Lung (tissue), 12 donors: ENCODE data around the gene CXCL14. TPM values are rescaled to one million over a fixed set of nuclear protein-coding genes. Genes with fewer than 3 reads are reported as not detected.

Experiments used
- ATAC-seq: fragments of 200-7000 bp; cut with Tn5 transposase; one replicate; pipeline ENCODE4 v1.9.1; 2020; ENCODE audit warnings: moderate number of reproducible peaks; ENCODE audit not compliant: insufficient read depth, low FRiP score
- DNase-seq, 3 donors: peaks; one replicate each; pipeline ENCODE4 v3.0.0-alpha.2; 2013 to 2017
- H3K27ac ChIP-seq, 2 donors: one replicate each; pipeline ENCODE4 v1.5.1; 2013; ENCODE audit warnings: mild to moderate bottlenecking in 2 of 2, moderate library complexity in 2 of 2, control low read depth in 1 of 2, inconsistent platforms in 1 of 2, low read depth in 1 of 2, low read length in 1 of 2
- H3K27me3 ChIP-seq, 3 donors: one replicate each; pipeline ENCODE4 v1.5.1; 2013; ENCODE audit warnings: low read length in 2 of 3; ENCODE audit not compliant: control insufficient read depth in 3 of 3, insufficient read depth in 3 of 3
- H3K36me3 ChIP-seq, 4 donors: one replicate each; pipeline ENCODE4 v1.5.1; 2013; ENCODE audit warnings: low read length in 4 of 4, mild to moderate bottlenecking in 1 of 4, moderate library complexity in 1 of 4; ENCODE audit not compliant: control insufficient read depth in 4 of 4, insufficient read depth in 4 of 4
- H3K4me1 ChIP-seq, 5 donors: one replicate each; pipeline ENCODE4 v1.5.1; 2013; ENCODE audit warnings: low read length in 5 of 5, mild to moderate bottlenecking in 2 of 5, moderate library complexity in 1 of 5; ENCODE audit not compliant: control insufficient read depth in 5 of 5, insufficient read depth in 5 of 5
- H3K4me3 ChIP-seq: one replicate; pipeline ENCODE4 v1.5.1; 2013; ENCODE audit warnings: mild to moderate bottlenecking, control low read depth, moderate library complexity
- H3K9ac ChIP-seq, 2 donors: one replicate each; pipeline ENCODE4 v1.5.1; 2013; ENCODE audit warnings: low read length in 2 of 2, control low read depth in 1 of 2; ENCODE audit not compliant: insufficient read depth in 1 of 2
- H3K9me3 ChIP-seq, 4 donors: one replicate each; pipeline ENCODE4 v1.5.1; 2013; ENCODE audit warnings: low read length in 3 of 4, mild to moderate bottlenecking in 1 of 4, moderate library complexity in 1 of 4; ENCODE audit not compliant: control insufficient read depth in 4 of 4, insufficient read depth in 3 of 4
- CTCF ChIP-seq: IDR thresholded peaks from 2 replicates; pipeline ENCODE4 v1.5.1; 2012; ENCODE audit warnings: mild to moderate bottlenecking; ENCODE audit errors: control extremely low read depth, extremely low read depth
- WGBS, 2 donors: extraction: QIAGEN DNeasy Blood & Tissue Kit; methylation state at CpG; one replicate each; pipeline ENCODE4 v1.1.7; 2013; 5-methylcytosine and 5-hydroxymethylcytosine counted together
- polyA plus RNA-seq, 2 donors: library from polyadenylated mRNA; stranded (reverse); fragments of 200-250 nt; gene quantifications; one replicate each; pipeline ENCODE4 v1.2.1, GENCODE V29; 2013
- total RNA-seq, 2 donors: library from RNA; depleted of rRNA in 1 of 2; stranded (reverse); fragments of >200 nt in 1 of 2; gene quantifications; one replicate each; pipeline ENCODE4 v1.2.1, GENCODE V29; 2014 to 2021
- donor health status: control.
- donor health status: control.
- donor health status: Bipolar disorder and iron deficiency.
- donor health status: healthy.
- donor health status: DM: yes; HTN: yes; CAD: no.

CXCL14 gene
- total and polyA plus RNA-seq, 4 donors: 1.6 to 31.4 (median 2.4) TPM

GRCh38 chr5:135538261-135538660 is 40.5 kb downstream of the CXCL14 start:
- peaks cover 0 to 23% (median 4%) of the 10 kb centered on the region in 5 donors for H3K4me1 ChIP-seq
- H3K27ac ChIP-seq: no peak overlapping the region
- no peak for TF ChIP-seq CTCF
- no peaks in the 10 kb centered on the region for H3K36me3 ChIP-seq
- ATAC-seq: no peak
- 78 to 90% methylated on average over 5 of the region's 5 CpGs for WGBS, 2 donors
- H3K4me3 ChIP-seq: no peak overlapping the region
- H3K9ac ChIP-seq: no peak overlapping the region
- peaks cover 0 to 9% (median 3%) of the 10 kb centered on the region in 4 donors for H3K9me3 ChIP-seq
- DNase-seq: no peak
- H3K27me3 ChIP-seq: peaks cover 10 to 93% (median 90%) of the 10 kb centered on the region in 3 donors

GRCh38 chr5:135537745-135538144 is 41.0 kb downstream of the CXCL14 start:
- no peak overlapping the region for H3K4me3 ChIP-seq
- H3K36me3 ChIP-seq: no peaks in the 10 kb centered on the region
- TF ChIP-seq CTCF: no peak
- no peak for ATAC-seq
- H3K9ac ChIP-seq: no peak overlapping the region
- no peak overlapping the region for H3K27ac ChIP-seq
- no peak for DNase-seq
- 85 to 93% methylated on average over 2 of the region's 2 CpGs for WGBS, 2 donors
- peaks cover 0 to 9% (median 3%) of the 10 kb centered on the region in 4 donors for H3K9me3 ChIP-seq
- peaks cover 0 to 25% (median 4%) of the 10 kb centered on the region in 5 donors for H3K4me1 ChIP-seq
- H3K27me3 ChIP-seq: peaks cover 10 to 93% (median 89%) of the 10 kb centered on the region in 3 donors

GRCh38 chr5:135537271-135537670 is 41.5 kb downstream of the CXCL14 start:
- DNase-seq (no peak), ATAC-seq (no peak)
- peaks cover 0 to 9% (median 3%) of the 10 kb centered on the region in 4 donors for H3K9me3 ChIP-seq
- no peaks in the 10 kb centered on the region for H3K36me3 ChIP-seq
- WGBS, 2 donors: 42 to 49% methylated on average over 7 of the region's 7 CpGs
- no peak for TF ChIP-seq CTCF
- H3K4me3 ChIP-seq: no peak overlapping the region
- H3K27me3 ChIP-seq: peaks cover 10 to 93% (median 89%) of the 10 kb centered on the region in 3 donors
- no peak overlapping the region for H3K9ac ChIP-seq
- peaks cover 0 to 25% (median 4%) of the 10 kb centered on the region in 5 donors for H3K4me1 ChIP-seq
- H3K27ac ChIP-seq: no peak overlapping the region
